HuH-7 (cell line): ENCODE data around the gene CYP3A7.
"Not testable (repeated sequence)": the region's sequence is repeated elsewhere in the genome, so short reads cannot be mapped to it uniquely, and the experiment has no call there.

Experiments used
- DNase-seq: peaks from one replicate; pipeline ENCODE4 v3.0.0; 2011; ENCODE audit warnings: low spot score

The CYP3A7 gene

DNA sequence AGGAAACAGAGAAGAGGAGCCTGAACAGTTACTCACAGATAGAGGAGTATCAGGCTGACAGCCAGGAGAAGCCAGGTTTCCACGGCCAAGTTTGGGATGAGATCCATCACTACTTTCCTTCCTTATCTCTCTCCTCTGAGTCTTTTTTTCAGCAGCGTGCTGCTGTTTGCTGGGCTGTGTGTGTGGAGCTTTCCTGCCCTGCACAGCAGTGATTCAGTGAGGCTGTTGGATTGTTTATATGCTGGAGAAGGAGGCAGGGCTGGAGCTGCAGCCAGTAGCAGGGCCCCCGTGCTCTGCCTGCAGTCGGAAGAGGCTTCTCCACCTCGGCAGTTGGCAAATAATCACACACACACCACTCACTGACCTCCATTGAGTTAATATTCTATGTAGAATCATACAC is at the start of gene CYP3A7:
Gene CYP3A7, minus strand, starts transcription at position 210 of the 400 bp plus-strand sequence. Its CDS starts 103 bp downstream, at position 107.
- no peak for DNase-seq

- DNase-seq = no peak
These were observed 49.0 kb upstream of the CYP3A7 start, which contains the start of gene CYP3A4 for GRCh38 chr7:99784007-99784406. TSS of gene CYP3A4 (minus strand) at chr7:99784184. CDS start at chr7:99784081, 103 bp downstream.

GRCh38 chr7:99782012-99782953 is 47.3 kb upstream of the CYP3A7 start:
- DNase-seq = no peak

GRCh38 chr7:99780588-99780987 is 45.6 kb upstream of the CYP3A7 start:
- DNase-seq = no peak

- DNase-seq = no peak
These were observed 45.0 kb upstream of the CYP3A7 start for GRCh38 chr7:99779949-99780348.

DNA sequence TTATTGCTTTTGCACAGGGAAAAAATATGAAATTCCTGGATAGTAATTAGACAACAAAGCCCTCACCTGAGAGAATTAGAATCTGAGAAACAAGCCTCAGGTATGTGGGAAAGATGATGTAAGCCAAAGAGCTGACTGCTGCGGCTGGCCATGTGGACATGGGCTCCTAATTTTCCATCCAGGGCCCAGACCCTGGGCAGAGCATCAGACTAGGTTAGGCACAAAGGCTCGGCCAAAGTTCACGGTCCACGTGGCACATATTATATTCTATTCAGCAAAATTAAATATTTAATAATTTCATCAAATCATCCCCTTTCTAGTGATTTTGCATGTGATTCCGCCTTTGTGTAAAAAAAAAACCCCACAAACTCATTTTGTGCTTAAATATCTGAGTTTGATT is 43.9 kb upstream of the CYP3A7 start:
- no peak for DNase-seq

DNA sequence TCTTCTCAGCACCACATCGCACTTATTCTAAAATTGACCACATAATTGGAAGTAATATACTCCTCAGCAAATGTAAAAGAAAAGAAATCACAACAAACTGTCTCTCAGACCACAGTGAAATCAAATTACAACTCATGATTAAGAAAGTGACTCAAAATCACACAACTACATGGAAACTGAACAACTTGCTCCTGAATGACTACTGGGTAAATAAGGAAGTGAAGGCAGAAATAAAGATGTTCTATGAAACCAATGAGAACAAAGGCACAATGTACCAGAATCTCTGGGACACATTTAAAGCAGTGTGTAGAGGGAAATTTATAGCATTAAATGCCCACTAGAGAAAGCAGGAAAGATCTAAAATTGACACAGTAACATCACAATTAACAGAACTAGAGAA is 38.4 kb upstream of the CYP3A7 start:
- DNase-seq = not testable (repeated sequence)

GRCh38 chr7:99772565-99772964 is 37.6 kb upstream of the CYP3A7 start:
- no peak for DNase-seq

GRCh38 chr7:99769494-99769893 is 34.5 kb upstream of the CYP3A7 start:
- not testable (repeated sequence) for DNase-seq

- DNase-seq = no peak
These were observed 33.5 kb upstream of the CYP3A7 start for GRCh38 chr7:99768471-99768870.

DNA sequence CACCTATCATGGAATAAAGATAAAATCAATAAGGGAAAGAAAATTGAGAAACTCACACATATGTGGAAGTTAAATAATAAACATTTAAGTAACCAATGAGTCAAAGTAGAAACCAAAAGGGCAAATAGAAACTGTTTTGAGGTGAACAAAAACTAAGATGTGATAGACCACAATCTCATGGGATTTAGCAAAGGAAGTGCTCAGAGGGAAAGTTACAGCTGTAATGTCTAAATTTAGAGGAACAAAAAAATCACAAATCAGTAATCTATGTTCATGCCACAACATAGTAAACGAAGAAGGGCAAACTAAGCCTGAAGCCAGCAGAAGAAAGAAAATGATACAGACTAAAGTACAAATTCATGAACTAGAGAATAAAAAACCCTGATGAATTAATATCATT is 32.7 kb upstream of the CYP3A7 start:
- DNase-seq = no peak

- no peak for DNase-seq
These were observed 31.6 kb upstream of the CYP3A7 start for GRCh38 chr7:99766484-99767099.

DNA sequence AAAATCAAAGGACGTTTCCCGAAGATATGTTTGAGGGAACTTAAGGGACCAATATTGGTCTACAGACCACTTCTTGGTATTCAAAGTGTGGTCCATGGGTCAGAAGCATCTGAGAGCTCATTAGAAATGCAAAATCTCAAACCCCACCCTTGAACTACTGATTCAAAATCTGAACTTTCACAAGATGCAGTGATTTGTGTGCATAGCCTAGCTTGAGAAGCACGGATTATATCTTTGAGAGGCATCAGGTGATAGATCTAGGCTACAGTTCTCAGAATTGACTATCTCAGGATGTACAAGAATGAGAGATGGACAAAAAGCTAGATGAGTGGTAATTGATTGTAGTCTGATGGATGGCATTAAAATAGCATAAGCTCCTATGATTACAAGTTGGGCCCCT is 29.5 kb upstream of the CYP3A7 start:
- DNase-seq = no peak

- DNase-seq = no peak
These were observed 27.8 kb upstream of the CYP3A7 start for GRCh38 chr7:99762680-99763327.

GRCh38 chr7:99755085-99755484 is 20.1 kb upstream of the CYP3A7 start:
- no peak for DNase-seq

GRCh38 chr7:99752356-99752755 is 17.4 kb upstream of the CYP3A7 start:
- DNase-seq = no peak

DNA sequence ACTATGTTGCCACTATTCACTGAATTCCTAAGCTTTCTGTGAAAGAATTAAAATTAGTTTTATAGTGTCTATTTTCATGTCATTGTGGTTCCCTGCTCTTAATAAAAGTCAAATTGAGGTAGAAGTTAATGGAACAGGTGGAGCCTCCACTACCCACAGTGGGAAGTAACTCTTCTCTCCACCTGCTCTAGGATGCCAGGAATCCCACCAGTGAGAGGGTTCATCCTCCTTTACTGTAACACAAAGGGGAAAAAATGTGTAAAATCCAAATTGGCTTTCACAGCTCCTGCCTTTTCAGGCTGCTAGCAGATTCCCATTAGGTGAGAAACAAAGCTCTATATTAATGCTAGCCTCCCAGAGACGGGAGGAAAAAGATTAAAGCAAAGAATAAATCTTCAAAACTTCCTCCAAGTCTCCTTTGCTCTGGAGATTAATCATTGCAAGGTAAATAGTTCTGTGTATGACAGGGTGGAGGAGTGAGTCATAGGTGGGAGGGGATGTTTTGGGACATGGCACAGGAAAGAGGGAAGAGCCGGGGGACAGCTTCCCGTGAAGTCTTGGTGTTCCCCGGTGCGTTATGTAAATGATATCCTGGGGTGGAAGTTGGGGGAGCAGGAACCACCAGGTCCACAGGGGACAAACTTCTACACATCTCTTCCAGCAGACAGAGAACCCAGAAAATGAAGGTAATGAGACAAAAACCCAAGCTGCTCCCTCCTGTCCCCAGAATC is 16.5 kb upstream of the CYP3A7 start:
- not testable (repeated sequence) for DNase-seq

DNA sequence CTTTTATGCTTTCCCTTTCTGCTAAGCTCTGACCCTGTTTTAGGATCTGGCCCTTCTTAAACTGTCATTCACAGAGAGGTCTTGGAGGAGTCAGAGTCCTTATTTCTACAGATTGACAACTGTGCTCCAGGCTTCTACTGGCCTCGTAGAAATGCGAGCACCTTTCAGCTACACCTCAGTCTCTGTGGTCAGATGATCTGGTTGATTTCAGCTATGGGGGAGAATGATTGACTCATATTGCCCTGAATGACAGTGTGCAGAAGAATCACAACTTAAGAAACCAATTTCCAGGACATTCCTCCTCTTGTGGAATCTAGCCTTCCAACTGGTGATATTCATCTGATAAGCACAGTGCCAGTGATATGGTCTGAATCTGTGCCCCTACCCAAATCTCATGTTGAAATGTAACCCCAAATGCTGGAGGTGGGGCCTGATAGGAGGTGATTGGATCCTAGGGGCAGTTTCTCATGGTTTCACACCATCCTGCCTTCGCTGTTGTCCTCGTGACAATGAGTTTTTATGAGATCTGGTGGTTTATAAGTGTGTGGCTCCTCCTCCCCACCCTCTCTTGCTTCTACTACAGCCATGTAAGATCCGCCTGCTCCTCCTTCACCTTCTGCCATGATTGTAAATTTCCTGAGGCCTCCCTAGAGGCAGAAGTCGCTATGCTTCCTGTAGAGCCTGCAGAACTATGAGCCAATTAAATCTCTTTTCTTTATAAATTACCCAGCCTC is 14.0 kb upstream of the CYP3A7 start:
- no peak for DNase-seq

DNA sequence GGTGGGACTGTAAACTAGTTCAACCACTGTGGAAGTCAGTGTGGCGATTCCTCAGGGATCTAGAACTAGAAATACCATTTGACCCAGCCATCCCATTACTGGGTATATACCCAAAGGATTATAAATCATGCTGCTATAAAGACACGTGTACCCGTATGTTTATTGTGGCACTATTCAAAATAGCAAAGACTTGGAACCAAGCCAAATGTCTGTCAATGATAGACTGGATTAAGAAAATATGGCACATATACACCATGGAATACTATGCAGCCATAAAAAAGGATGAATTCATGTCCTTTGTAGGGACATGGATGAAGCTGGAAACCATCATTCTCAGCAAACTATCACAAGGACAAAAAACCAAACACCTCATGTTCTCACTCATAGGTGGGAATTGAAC is 11.9 kb upstream of the CYP3A7 start:
- not testable (repeated sequence) for DNase-seq

GRCh38 chr7:99745395-99745794 is 10.4 kb upstream of the CYP3A7 start:
- not testable (repeated sequence) for DNase-seq

DNA sequence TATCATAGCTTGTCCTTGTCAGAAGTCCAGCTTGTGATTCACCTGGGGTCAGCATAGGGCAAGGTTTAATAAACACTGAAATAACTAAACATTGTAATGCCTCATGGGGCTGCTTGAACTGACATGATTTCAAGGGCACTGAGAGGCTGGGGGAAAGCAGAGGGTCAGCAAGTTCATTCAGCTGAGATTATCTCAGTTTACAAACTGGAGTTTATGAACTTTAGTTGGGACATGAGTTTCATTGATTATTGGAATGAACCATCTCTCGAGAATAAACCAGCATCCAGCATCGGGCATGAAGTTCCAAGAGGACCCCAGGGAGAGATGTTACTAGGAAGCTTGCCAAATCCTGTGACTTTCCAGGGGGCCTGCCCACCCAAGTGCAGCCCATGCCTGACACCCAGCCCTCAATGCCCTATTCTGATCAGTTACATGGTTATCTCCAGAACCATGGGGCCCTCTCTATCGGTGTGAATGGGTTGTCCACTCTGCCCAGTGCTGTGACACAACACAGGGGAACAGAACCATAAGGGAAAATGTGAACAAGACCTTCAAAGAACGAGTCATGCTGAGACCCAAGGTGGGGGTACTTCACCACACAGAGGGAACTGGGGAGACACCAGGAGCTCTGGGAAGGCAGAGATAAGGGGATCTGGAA is 7.9 kb upstream of the CYP3A7 start:
- no peak for DNase-seq
